HCT116 (cell line): Measurements from ENCODE around the gene MYLK4. TPM values are rescaled to one million over a fixed set of nuclear protein-coding genes. Genes with fewer than 3 reads are reported as not detected.

Source experiments
- ATAC-seq: fragments of 200-7000 bp; cut with Tn5 transposase; 2 replicates; pipeline ENCODE4 v1.9.1; 2020; ENCODE audit warnings: mild to moderate bottlenecking, moderate library complexity
- BruUV-seq: library from RNA; stranded (reverse); fragments of 400-500 nt; replicated peaks from 2 replicates; lab custom pipeline; 2021; lab: Mats Ljungman, UMichigan
- CTCF ChIA-PET: fragments of 300-600 bp; sonication (Branson Sonifier 250); formaldehyde crosslinking; loops from one replicate; lab custom pipeline; 2021; ENCODE audit warnings: antibody characterized with exemption; lab: Charles Lee
- POLR2A ChIA-PET: fragments of 300-600, 350-600 bp; sonication (Branson Sonifier 250); formaldehyde crosslinking; loops from one replicate; lab custom pipeline; 2021; ENCODE audit warnings: antibody characterized with exemption; lab: Charles Lee
- RAD21 ChIA-PET, 2 experiments: fragments of 300-600 bp; sonication (Branson Sonifier 250); formaldehyde crosslinking; loops; one replicate each; lab custom pipeline; 2023; ENCODE audit warnings: low total read pairs in 2 of 2; ENCODE audit not compliant: uncharacterized antibody in 2 of 2, unreplicated experiment in 2 of 2, low non-redundant PET in 1 of 2; lab: Charles Lee
- DNase-seq: peaks from one replicate; pipeline ENCODE4 v3.0.0-alpha.2; 2010; ENCODE audit warnings: low read depth, low spot score
- H2AFZ ChIP-seq: fragments of 200-600 bp; shearing (Covaris generic), sonication (generic); 2 replicates; pipeline ENCODE4 v1.6.1; 2017; ENCODE audit warnings: low read depth, mixed run types, mixed read lengths, antibody characterized with exemption, low read length; ENCODE audit not compliant: poor library complexity, severe bottlenecking
- H3K27ac ChIP-seq: 2 replicates; pipeline ENCODE4 v1.5.1; 2012; ENCODE audit warnings: low read depth, low read length
- H3K27me3 ChIP-seq: fragments of 200-600 bp; sonication (generic); 2 replicates; pipeline ENCODE4 v1.6.1; 2016; ENCODE audit warnings: mixed run types, low read length, mixed read lengths; ENCODE audit not compliant: insufficient read depth
- H3K36me3 ChIP-seq, 2 experiments: fragments of 200-500 bp in 1 of 2; fragments of 200-600 bp in 1 of 2; sonication (Bioruptor generic) in 1 of 2; sonication (generic) in 1 of 2; 2 replicates each; pipeline versions ENCODE4 v1.5.1 to v1.6.1; 2014 to 2016; ENCODE audit warnings: low read length in 2 of 2, inconsistent platforms in 1 of 2, mixed read lengths in 1 of 2, mixed run types in 1 of 2; ENCODE audit not compliant: insufficient read depth in 2 of 2, control insufficient read depth in 1 of 2
- H3K4me1 ChIP-seq, 2 experiments: fragments of 200-600 bp in 1 of 2; sonication (generic) in 1 of 2; 2 replicates each; pipeline versions ENCODE4 v1.5.1 to v1.6.1; 2012 to 2017; ENCODE audit warnings: low read length in 2 of 2, inconsistent platforms in 1 of 2, mild to moderate bottlenecking in 1 of 2, mixed read lengths in 1 of 2, mixed run types in 1 of 2, moderate library complexity in 1 of 2; ENCODE audit not compliant: insufficient read depth in 2 of 2, control insufficient read depth in 1 of 2
- H3K4me2 ChIP-seq: fragments of 200-600 bp; sonication (generic); 2 replicates; pipeline ENCODE4 v1.6.1; 2017; ENCODE audit warnings: mixed run types, low read length, mixed read lengths
- H3K4me3 ChIP-seq, 2 experiments: fragments of 200-600 bp in 1 of 2; sonication (generic) in 1 of 2; replicated peaks in 1 of 2; 2 replicates each; pipeline ENCODE4 v1.5.1; 2011 to 2016; ENCODE audit warnings: low read length in 2 of 2, control low read depth in 1 of 2, low read depth in 1 of 2, mild to moderate bottlenecking in 1 of 2, mixed read lengths in 1 of 2, mixed run types in 1 of 2
- H3K79me2 ChIP-seq: fragments of 200-600 bp; sonication (generic); 2 replicates; pipeline ENCODE4 v1.6.1; 2017; ENCODE audit warnings: mild to moderate bottlenecking, mixed run types, low read length, moderate library complexity, mixed read lengths; ENCODE audit not compliant: insufficient read depth
- H3K9ac ChIP-seq: fragments of 200-600 bp; sonication (generic); 2 replicates; pipeline ENCODE4 v1.6.1; 2016; ENCODE audit warnings: low read length, mixed read lengths
- H3K9me2 ChIP-seq: fragments of 200-600 bp; sonication (generic), shearing (Covaris generic); 2 replicates; pipeline ENCODE4 v1.6.1; 2017; ENCODE audit warnings: mixed run types, mild to moderate bottlenecking, moderate library complexity; ENCODE audit not compliant: insufficient read depth
- H3K9me3 ChIP-seq, 2 experiments: fragments of 200-500 bp in 1 of 2; fragments of 200-600 bp in 1 of 2; sonication (Bioruptor generic) in 1 of 2; sonication (generic) in 1 of 2; 2 replicates each; pipeline ENCODE4 v1.6.1; 2014 to 2017; ENCODE audit warnings: low read length in 2 of 2, mixed read lengths in 2 of 2, inconsistent platforms in 1 of 2, low read depth in 1 of 2, mild to moderate bottlenecking in 1 of 2, mixed run types in 1 of 2, moderate library complexity in 1 of 2; ENCODE audit not compliant: control insufficient read depth in 1 of 2, insufficient read depth in 1 of 2
- H4K20me1 ChIP-seq: fragments of 200-600 bp; sonication (generic), shearing (Covaris generic); 2 replicates; pipeline ENCODE4 v1.6.1; 2017; ENCODE audit warnings: mixed run types, mild to moderate bottlenecking, moderate library complexity; ENCODE audit not compliant: insufficient read depth
- ATF3 ChIP-seq: IDR thresholded peaks from 2 replicates; pipeline ENCODE4 v1.6.1; 2012
- CBX3 ChIP-seq: IDR thresholded peaks from 2 replicates; pipeline ENCODE4 v1.6.1; 2012; ENCODE audit warnings: low read depth
- EGR1 ChIP-seq: IDR thresholded peaks from 2 replicates; pipeline ENCODE4 v1.6.1; 2012; ENCODE audit warnings: low read depth
- ELF1 ChIP-seq: IDR thresholded peaks from 2 replicates; pipeline ENCODE4 v1.6.1; 2012; ENCODE audit warnings: low read depth, borderline replicate concordance
- EZH2 ChIP-seq: fragments of 200-600 bp; sonication (generic); IDR thresholded peaks from 2 replicates; pipeline ENCODE4 v1.6.1; 2017; ENCODE audit warnings: antibody characterized with exemption, mixed run types
- EZH2phosphoT487 ChIP-seq: fragments of 200-600 bp; IDR thresholded peaks from 2 replicates; pipeline ENCODE4 v1.6.1; 2018; ENCODE audit warnings: antibody characterized with exemption, borderline replicate concordance
- FOSL1 ChIP-seq: IDR thresholded peaks from 2 replicates; pipeline ENCODE4 v1.6.1; 2012; ENCODE audit warnings: low read depth
- JUND ChIP-seq: IDR thresholded peaks from 2 replicates; pipeline ENCODE4 v1.6.1; 2012
- POLR2A ChIP-seq: IDR thresholded peaks from 2 replicates; pipeline ENCODE4 v1.7.0; 2011; ENCODE audit warnings: borderline replicate concordance; ENCODE audit not compliant: insufficient read depth, insufficient read length; ENCODE audit errors: extremely low read depth
- POLR2AphosphoS5 ChIP-seq: IDR thresholded peaks from 2 replicates; pipeline ENCODE4 v1.6.1; 2011; ENCODE audit warnings: mild to moderate bottlenecking, low read depth, low read length, moderate library complexity
- RAD21 ChIP-seq: IDR thresholded peaks from 2 replicates; pipeline ENCODE4 v1.6.1; 2012; ENCODE audit warnings: low read depth, mild to moderate bottlenecking
- REST ChIP-seq: IDR thresholded peaks from 2 replicates; pipeline ENCODE4 v1.6.1; 2012; ENCODE audit warnings: low read depth
- SIN3A ChIP-seq: IDR thresholded peaks from 2 replicates; pipeline ENCODE4 v1.6.1; 2012; ENCODE audit warnings: low read depth
- SRF ChIP-seq: IDR thresholded peaks from 2 replicates; pipeline ENCODE4 v1.6.1; 2012; ENCODE audit warnings: low read depth
- TCF7L2 ChIP-seq: IDR thresholded peaks from 2 replicates; pipeline ENCODE4 v1.7.0; 2011; ENCODE audit warnings: borderline replicate concordance, inconsistent platforms; ENCODE audit not compliant: insufficient read depth, insufficient read length; ENCODE audit errors: extremely low read depth
- YY1 ChIP-seq: IDR thresholded peaks from 2 replicates; pipeline ENCODE4 v1.6.1; 2011; ENCODE audit warnings: low read length, low read depth, moderate library complexity, mild to moderate bottlenecking; ENCODE audit not compliant: insufficient replicate concordance; ENCODE audit errors: extremely low read depth
- ZBTB33 ChIP-seq: IDR thresholded peaks from 2 replicates; pipeline ENCODE4 v1.6.1; 2011; ENCODE audit warnings: mild to moderate bottlenecking, low read length, moderate library complexity; ENCODE audit not compliant: insufficient replicate concordance; ENCODE audit errors: extremely low read depth
- ZFX ChIP-seq: fragments of 450-650 bp; IDR thresholded peaks from 2 replicates; pipeline ENCODE4 v1.6.1; 2017
- ZNF274 ChIP-seq: fragments of 200-500 bp; sonication (Bioruptor generic); IDR thresholded peaks from 2 replicates; pipeline ENCODE4 v1.6.1; 2014; ENCODE audit warnings: mild to moderate bottlenecking, low read depth, low read length, inconsistent platforms
- intact Hi-C: fragments of 100-400 bp; cut with micrococcal nuclease; formaldehyde crosslinking; loops from 2 replicates; pipeline ENCODE4 v1.10.0; 2022
- total RNA-seq: library from RNA; stranded (reverse); gene quantifications from one replicate; pipeline ENCODE4 v1.2.1, GENCODE V29; 2021; ENCODE audit not compliant: unreplicated experiment
- TF ChIP-seq, protein P1 (sequence below): IDR thresholded peaks from 2 replicates; pipeline ENCODE4 v1.6.1; 2012

The MYLK4 gene
- total RNA-seq, 1 experiment from 2014 or later = 0.27 TPM

DNA sequence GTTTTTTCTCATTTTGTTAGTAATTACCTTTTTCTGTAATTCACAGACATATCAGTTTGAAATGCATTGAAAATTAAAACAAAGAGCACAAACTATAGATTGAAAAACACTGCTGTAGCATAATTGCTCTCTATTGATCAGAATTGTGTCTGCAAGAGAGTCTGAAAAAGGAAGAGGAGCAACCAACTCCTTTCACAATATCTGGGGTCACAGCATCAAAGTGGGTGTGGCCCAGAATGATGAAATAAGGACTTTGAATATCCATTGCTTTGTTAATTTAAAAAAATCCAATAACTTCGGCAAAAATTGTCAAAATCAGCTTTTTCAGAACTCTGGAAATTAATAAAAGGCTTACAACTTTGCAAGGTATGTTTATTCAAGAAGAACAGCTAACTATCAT, 99.2 kb downstream of the MYLK4 start:
- Histone ChIP-seq H3K36me3 (no peaks in the 10 kb centered on the region), H3K9ac (no peak overlapping the region), H3K9me3 (no peaks in the 10 kb centered on the region), H4K20me1 (no peaks in the 10 kb centered on the region), H2AFZ (no peak overlapping the region), H3K4me1 (no peaks in the 10 kb centered on the region), H3K9me2 (no peaks in the 10 kb centered on the region), H3K27me3 (no peaks in the 10 kb centered on the region), H3K4me3 (no peak overlapping the region), H3K4me2 (no peak overlapping the region), H3K27ac (no peak overlapping the region), H3K79me2 (no peaks in the 10 kb centered on the region)
- ATAC-seq = no peak
- CTCF ChIA-PET = no interaction called here
- intact Hi-C loops = no loop called here
- no peak for TF ChIP-seq ELF1
- no peak for TF ChIP-seq SRF
- TF ChIP-seq ZNF274 = no peak
- TF ChIP-seq, protein P1, sequence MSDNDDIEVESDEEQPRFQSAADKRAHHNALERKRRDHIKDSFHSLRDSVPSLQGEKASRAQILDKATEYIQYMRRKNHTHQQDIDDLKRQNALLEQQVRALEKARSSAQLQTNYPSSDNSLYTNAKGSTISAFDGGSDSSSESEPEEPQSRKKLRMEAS = no peak
- TF ChIP-seq EZH2phosphoT487 = no peak
- TF ChIP-seq ZBTB33 = no peak
- no peak for TF ChIP-seq TCF7L2
- TF ChIP-seq EZH2 = no peak
- no peak for TF ChIP-seq CBX3
- no peak for TF ChIP-seq ZFX
- TF ChIP-seq REST = no peak
- no peak for TF ChIP-seq EGR1
- no peak for TF ChIP-seq YY1
- TF ChIP-seq POLR2A = no peak
- TF ChIP-seq POLR2AphosphoS5 = no peak
- no peak for TF ChIP-seq FOSL1
- no peak for TF ChIP-seq ATF3
- no peak for TF ChIP-seq SIN3A
- no peak for TF ChIP-seq JUND
- TF ChIP-seq RAD21 = no peak
- no peak for DNase-seq
- POLR2A ChIA-PET = no interaction called here
- RAD21 ChIA-PET = no interaction called here
- BruUV-seq = no TSS peak
